Right cardiac atrium (tissue), 5 donors: ENCODE measurements around the gene MOV10L1. TPM values are rescaled to one million over a fixed set of nuclear protein-coding genes. Genes with fewer than 3 reads are reported as not detected.

Source experiments
- polyA plus RNA-seq: library from polyadenylated mRNA; stranded (reverse); fragments of 200-250 nt; gene quantifications from one replicate; pipeline ENCODE4 v1.2.3, GENCODE V29; 2013
- total RNA-seq, 4 donors: library from RNA; stranded (reverse); fragmentation: NEBNext Ultra II Directional; extraction: Animal tissue kit (Norgen Biotek cat#: 25700); gene quantifications; one replicate each; pipeline ENCODE4 v1.2.1, GENCODE V29; 2021
- donor health status: healthy with polysubstance abuse.
- donor health status: DM: no; HTN: yes; CAD: no.
- donor health status: DM: no; HTN: no; CAD: no.
- donor health status: DM: no; HTN: yes; CAD: no; lungs with severe emphysema.
- donor health status: DM: yes; HTN: yes; CAD: no.

MOV10L1 gene
- total and polyA plus RNA-seq, 5 donors: 0.29 to 0.63 (median 0.53) TPM

Other genes starting within 250 kb of the MOV10L1 start
- gene ZBED4, start 236.2 kb upstream of the MOV10L1 start, total RNA-seq: 1 to 10 TPM; 3.4 to 5.3 (median 4.1) TPM
- gene ZBED4, start 236.2 kb upstream of the MOV10L1 start, polyA plus RNA-seq: 2.3 TPM
- 10 to 100 TPM; 13.2 to 19.7 (median 17.4) TPM for gene ALG12, start 171.6 kb upstream of the MOV10L1 start, total RNA-seq
- gene ALG12, start 171.6 kb upstream of the MOV10L1 start, polyA plus RNA-seq: 13.0 TPM
- 10 to 100 TPM; 22.1 to 40.0 (median 26.8) TPM for gene CRELD2, start 171.4 kb upstream of the MOV10L1 start, total RNA-seq
- 21.8 TPM for gene CRELD2, start 171.4 kb upstream of the MOV10L1 start, polyA plus RNA-seq
- 10 to 100 TPM; 39.9 to 55.8 (median 49.9) TPM for gene PIM3, start 129.2 kb upstream of the MOV10L1 start, total RNA-seq
- gene PIM3, start 129.2 kb upstream of the MOV10L1 start, polyA plus RNA-seq: 39.0 TPM
- gene IL17REL, start 77.2 kb upstream of the MOV10L1 start, total RNA-seq: under 1 TPM in 1 of 4 donors, not detected in 3; 0.06 TPM
- not detected for gene IL17REL, start 77.2 kb upstream of the MOV10L1 start, polyA plus RNA-seq
- gene TTLL8, start 31.7 kb upstream of the MOV10L1 start, total RNA-seq: not detected
- gene TTLL8, start 31.7 kb upstream of the MOV10L1 start, polyA plus RNA-seq: not detected
- gene MLC1, start 4.6 kb upstream of the MOV10L1 start, total RNA-seq: under 1 TPM in 3 of 4 donors, not detected in 1; 0.14 to 0.71 (median 0.14) TPM
- gene MLC1, start 4.6 kb upstream of the MOV10L1 start, polyA plus RNA-seq: 1.2 TPM
- 1 to 10 TPM in 2 of 4 donors, under 1 TPM in 2; 0.43 to 2.1 (median 1.3) TPM for gene PANX2, start 80.7 kb downstream of the MOV10L1 start, total RNA-seq
- gene PANX2, start 80.7 kb downstream of the MOV10L1 start, polyA plus RNA-seq: 0.68 TPM
- gene TRABD, start 95.9 kb downstream of the MOV10L1 start, total RNA-seq: 10 to 100 TPM; 16.7 to 23.2 (median 20.7) TPM
- gene TRABD, start 95.9 kb downstream of the MOV10L1 start, polyA plus RNA-seq: 25.5 TPM
- 10 to 100 TPM; 14.6 to 16.3 (median 15.3) TPM for gene SELENOO, start 111.0 kb downstream of the MOV10L1 start, total RNA-seq
- 17.1 TPM for gene SELENOO, start 111.0 kb downstream of the MOV10L1 start, polyA plus RNA-seq
- gene TUBGCP6, start 155.0 kb downstream of the MOV10L1 start, total RNA-seq: 10 to 100 TPM; 20.6 to 22.8 (median 22.6) TPM
- gene TUBGCP6, start 155.0 kb downstream of the MOV10L1 start, polyA plus RNA-seq: 20.4 TPM
- gene HDAC10, start 161.3 kb downstream of the MOV10L1 start, total RNA-seq: 10 to 100 TPM in 2 of 4 donors, 1 to 10 TPM in 2; 8.7 to 13.5 (median 11.6) TPM
- 11.6 TPM for gene HDAC10, start 161.3 kb downstream of the MOV10L1 start, polyA plus RNA-seq
- 10 to 100 TPM; 10.5 to 14.8 (median 11.2) TPM for gene MAPK12, start 171.7 kb downstream of the MOV10L1 start, total RNA-seq
- 15.2 TPM for gene MAPK12, start 171.7 kb downstream of the MOV10L1 start, polyA plus RNA-seq
- 1 to 10 TPM; 6.4 to 7.9 (median 7.4) TPM for gene MAPK11, start 180.4 kb downstream of the MOV10L1 start, total RNA-seq
- gene MAPK11, start 180.4 kb downstream of the MOV10L1 start, polyA plus RNA-seq: 8.8 TPM
- gene PLXNB2, start 217.6 kb downstream of the MOV10L1 start, total RNA-seq: 100 to 1,000 TPM in 1 of 4 donors, 10 to 100 TPM in 3; 80.7 to 110 (median 90.6) TPM
- gene PLXNB2, start 217.6 kb downstream of the MOV10L1 start, polyA plus RNA-seq: 60.0 TPM
- gene DENND6B, start 237.0 kb downstream of the MOV10L1 start, total RNA-seq: 1 to 10 TPM; 2.0 to 3.1 (median 2.5) TPM
- 2.4 TPM for gene DENND6B, start 237.0 kb downstream of the MOV10L1 start, polyA plus RNA-seq